HG02840 (cell line): Measurements from ENCODE around the gene FZD7.

Experiments used
- ATAC-seq: cut with Tn5 transposase; IDR thresholded peaks from one replicate; pipeline ENCODE4 v1.9.1; 2021; ENCODE audit warnings: mild to moderate bottlenecking, moderate library complexity, moderate number of reproducible peaks; ENCODE audit not compliant: unreplicated experiment, low FRiP score

The FZD7 gene

DNA sequence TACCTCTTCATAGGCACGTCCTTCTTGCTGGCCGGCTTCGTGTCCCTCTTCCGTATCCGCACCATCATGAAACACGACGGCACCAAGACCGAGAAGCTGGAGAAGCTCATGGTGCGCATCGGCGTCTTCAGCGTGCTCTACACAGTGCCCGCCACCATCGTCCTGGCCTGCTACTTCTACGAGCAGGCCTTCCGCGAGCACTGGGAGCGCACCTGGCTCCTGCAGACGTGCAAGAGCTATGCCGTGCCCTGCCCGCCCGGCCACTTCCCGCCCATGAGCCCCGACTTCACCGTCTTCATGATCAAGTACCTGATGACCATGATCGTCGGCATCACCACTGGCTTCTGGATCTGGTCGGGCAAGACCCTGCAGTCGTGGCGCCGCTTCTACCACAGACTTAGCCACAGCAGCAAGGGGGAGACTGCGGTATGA lies 2.3 kb downstream of the FZD7 start:
- no peak for ATAC-seq

- no peak for ATAC-seq
Measured at GRCh38 chr2:202036601-202037037, 3.0 kb downstream of the FZD7 start.

DNA sequence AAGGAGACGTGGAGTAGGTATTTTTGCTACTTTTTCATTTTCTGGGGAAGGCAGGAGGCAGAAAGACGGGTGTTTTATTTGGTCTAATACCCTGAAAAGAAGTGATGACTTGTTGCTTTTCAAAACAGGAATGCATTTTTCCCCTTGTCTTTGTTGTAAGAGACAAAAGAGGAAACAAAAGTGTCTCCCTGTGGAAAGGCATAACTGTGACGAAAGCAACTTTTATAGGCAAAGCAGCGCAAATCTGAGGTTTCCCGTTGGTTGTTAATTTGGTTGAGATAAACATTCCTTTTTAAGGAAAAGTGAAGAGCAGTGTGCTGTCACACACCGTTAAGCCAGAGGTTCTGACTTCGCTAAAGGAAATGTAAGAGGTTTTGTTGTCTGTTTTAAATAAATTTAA lies 3.4 kb downstream of the FZD7 start:
- ATAC-seq: no peak

DNA sequence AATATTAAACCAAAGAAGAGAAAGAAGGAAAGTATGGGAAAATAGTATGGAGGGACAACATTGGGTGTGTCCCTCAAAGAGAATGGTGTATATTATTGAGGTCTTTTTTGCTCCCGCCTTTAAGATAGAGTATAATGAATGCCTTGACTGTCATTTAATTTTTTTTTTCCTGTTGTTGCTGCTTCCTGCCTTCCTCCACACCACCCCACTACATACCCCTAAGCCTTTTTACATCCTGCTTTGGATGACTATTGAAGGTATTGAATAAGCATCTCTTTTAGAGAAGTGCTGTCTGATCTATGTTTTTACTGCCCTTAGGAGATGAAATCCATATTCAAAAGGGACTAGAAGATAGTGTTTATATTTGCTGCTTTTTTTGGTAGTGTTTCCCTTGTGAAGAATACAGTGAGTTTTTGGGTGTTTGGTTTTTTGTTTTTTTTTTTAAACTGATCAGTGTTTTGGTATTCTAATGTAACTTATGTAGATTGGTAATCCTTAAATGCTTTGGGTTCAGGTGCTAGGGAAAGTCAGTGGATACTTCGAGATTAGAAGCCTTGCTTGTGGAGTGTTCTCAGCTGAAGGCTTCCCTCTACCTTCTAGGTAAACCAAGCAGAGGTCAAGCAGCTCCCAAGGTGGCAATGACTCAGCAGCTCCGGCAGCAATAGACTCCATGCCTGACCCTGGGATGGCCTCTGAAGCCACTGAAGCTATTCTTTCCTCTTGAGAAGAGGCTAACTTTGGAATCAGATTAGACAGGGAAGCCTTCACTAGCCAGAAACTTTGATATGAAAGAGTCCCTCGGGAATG lies 5.0 kb downstream of the FZD7 start:
- ATAC-seq: no peak

- no peak for ATAC-seq
Measured at GRCh38 chr2:202039278-202040078, 5.8 kb downstream of the FZD7 start.

- no peak for ATAC-seq
Measured at GRCh38 chr2:202040079-202040844, 6.6 kb downstream of the FZD7 start.

DNA sequence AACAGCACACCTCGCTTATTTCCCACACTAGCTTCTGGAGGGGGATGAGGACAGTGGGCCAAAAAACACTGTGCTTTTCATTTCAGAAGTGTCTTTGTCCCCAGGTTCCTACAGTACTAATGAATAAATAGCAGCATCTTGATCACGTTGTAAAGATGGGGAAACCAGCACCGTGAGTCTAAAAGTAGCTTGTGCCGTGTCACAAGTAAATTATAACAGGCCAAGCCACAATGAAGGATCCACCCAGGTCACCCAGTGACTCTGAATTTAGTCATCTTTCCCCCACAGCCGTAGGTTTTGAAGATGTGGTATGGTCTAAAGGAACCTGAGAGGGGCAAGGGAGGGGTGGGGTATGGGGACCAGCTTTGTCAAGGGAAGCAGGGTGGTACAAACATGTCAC lies 8.8 kb downstream of the FZD7 start:
- ATAC-seq: no peak

DNA sequence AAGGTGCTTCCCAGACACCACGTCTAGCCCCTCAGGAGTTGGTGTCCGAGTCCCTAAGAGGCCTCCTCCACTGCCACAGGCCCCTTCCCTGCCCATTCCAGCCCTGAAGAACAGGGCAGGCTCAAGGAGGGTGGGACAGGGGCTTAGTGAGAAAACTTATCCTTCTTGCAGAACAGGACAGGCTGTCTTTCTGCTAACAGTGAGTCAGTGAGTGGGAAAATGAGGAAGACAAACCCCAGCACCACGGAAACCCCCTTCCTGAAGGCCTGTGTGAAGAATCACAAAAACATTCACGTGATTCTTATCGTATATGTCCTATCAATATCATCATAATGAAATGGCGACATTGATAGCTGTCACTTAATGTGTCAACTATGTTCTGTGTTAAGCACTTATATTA lies 9.8 kb downstream of the FZD7 start:
- no peak for ATAC-seq

DNA sequence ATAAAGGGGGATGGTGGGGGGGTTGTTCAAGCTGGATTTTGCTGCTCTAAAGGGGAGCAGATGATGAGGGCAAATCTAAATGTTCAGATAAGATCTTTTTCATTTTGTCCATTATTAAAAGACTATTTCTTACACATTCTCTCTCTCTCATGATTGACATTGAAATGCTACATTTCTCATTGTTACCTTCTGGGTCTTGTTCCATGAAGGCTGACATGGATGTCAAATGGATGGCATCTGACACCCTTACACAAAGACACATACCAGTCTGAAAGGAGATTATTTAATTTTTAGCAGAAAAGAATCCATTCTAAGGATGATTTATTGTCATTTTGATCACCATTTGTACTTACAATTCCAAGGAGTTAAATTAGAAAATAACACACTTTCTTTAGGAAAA lies 11.1 kb downstream of the FZD7 start:
- ATAC-seq: no peak

GRCh38 chr2:202046572-202046971 lies 12.9 kb downstream of the FZD7 start:
- no peak for ATAC-seq

DNA sequence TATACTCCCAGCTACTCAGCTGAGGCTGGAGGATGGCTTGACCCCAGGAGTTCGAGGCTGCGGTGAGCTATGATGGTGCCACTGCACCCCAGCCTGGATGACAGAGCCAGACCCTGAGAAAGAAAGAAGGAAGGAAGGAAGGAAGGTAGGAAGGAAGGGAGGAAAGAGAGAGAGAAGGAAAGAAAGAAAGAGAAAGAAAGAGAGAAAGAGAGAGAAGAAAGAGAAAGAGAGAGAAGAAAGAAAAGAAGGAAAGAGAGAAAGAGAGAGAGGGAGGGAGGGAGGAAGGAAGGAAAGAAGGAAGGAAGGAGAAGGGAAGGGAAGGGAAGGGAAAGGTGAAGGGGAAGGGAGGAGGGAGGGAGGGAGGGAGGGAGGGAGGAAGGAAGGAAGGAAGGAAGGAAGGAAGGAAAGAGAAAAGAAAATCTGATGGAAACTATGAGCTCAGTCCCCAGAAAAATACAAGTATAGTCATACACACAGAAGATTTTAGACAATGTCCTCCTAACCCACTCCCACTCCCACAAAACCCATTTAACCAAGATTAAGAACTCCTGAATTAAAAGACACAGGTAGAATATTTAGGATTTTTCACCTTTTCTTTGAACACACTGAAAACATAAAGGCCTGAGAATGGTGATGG lies 15.6 kb downstream of the FZD7 start:
- ATAC-seq: no peak

GRCh38 chr2:202049840-202050239 lies 16.2 kb downstream of the FZD7 start:
- no peak for ATAC-seq

DNA sequence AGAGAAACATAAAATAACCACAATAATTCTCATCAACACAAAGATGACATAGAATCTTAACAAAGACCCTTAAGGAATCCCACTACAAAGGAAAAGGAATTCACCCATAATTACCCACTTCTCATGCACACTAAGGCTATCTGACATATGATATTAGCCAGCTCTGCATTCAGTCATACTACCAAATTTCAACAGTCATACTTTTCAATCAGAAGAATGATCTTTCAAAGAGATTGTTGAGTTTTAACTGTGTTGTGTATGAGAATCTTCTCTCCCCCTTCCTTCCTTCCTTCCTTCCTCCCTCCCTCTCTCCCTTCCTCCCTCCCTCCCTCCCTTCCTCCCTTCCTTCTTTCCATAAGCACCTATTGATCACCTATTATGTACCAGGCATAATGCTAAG lies 17.0 kb downstream of the FZD7 start:
- no peak for ATAC-seq

DNA sequence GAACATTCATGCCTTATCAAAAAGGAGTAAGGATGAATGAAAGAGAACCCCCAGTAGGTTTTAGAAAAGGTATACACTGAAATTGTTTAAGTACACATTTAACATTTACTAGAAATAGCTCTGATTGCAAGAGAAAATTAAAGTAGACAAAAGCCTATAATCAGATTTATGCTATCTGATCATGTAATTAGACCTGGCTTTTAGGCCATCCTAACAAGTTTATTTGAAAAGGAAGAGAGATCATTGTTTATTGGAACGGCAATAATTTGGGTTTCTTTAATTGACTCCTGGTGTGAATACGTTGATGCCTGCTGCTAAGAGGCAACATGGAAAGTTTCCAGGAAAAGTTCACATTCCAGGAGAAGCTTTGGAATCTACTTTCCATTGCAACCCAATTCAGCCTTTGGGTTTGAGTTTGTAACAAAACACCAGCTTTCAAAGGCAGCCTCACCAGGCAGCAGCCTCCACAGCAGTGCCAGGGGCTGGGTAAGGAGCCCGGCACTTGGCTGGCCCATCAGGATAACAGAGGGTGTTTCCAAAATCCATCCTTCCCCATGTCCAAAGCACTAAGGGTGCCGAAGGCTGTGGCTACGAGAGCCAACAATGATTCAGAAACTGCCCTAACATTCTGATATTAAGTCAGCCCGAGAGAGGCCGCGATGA lies 18.0 kb downstream of the FZD7 start:
- no peak for ATAC-seq

DNA sequence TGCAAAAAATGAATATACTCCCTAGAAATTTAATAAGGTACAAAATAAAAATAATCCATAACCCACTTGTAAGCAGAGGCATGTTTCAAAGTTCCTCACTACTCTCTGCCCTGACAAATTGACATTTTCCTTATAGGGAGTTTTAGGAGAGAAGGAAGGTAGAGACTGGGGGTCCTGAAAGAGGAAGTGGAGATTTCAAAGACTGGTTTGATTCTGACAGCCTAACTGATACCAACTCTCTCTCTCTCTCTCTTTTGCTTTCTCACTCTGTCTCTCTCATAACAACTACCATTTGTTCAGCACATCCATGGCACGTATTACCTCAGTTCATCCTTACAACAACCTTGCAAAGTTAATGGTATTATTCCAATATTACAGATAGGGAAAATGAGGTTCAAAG lies 18.6 kb downstream of the FZD7 start:
- ATAC-seq: no peak

- no peak for ATAC-seq
Measured at GRCh38 chr2:202054679-202055078, 21.0 kb downstream of the FZD7 start.

DNA sequence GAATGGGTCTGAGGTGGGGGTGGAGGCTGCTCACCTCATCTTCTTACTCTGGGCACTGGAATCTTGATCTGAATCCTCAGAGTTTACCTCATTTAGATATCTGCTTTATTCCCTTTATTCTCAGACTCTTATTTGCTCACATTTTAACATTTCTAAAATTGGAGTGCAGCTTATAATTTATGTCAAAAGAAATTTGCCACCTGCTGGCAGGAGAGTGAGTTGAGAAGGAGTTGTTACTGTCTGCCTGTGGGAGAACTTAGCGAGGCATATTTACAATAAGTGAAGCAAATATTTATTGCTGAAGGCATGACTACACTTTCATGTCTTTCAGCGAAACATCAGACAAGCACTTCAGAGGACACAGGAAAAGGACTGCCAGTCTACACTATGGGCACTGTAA lies 23.0 kb downstream of the FZD7 start:
- ATAC-seq: no peak

GRCh38 chr2:202060218-202060617 lies 26.6 kb downstream of the FZD7 start:
- no peak for ATAC-seq

DNA sequence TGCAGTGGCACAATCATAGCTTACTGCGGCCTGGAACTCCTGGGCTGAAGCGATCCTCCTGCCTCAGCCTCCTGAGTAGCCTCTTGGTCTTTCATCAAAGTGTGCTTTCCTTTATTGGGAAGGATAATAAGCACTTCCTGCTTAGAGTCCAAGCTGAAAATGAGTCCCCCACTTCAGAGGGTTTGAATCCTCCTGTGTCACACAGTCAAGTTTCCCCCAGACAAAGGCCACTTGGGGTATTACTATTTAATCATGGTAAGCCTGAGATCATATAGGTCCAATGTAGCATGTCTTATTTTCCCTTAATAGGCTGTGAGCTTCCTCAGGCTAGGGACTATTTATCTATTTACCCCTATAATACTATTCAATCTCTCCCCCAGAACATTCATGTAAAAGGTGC lies 28.0 kb downstream of the FZD7 start:
- ATAC-seq: no peak
